HepG2 (cell line): ENCODE measurements around the gene CMTM2. TPM values are rescaled to one million over a fixed set of nuclear protein-coding genes. Genes with fewer than 3 reads are reported as not detected.

Source experiments
- ATAC-seq: fragments of 200-7000 bp; cut with Tn5 transposase; 3 replicates; pipeline ENCODE4 v1.9.1; 2020; ENCODE audit warnings: mild to moderate bottlenecking, moderate library complexity
- BruUV-seq: library from RNA; stranded (reverse); fragments of 400-500 nt; replicated peaks from 2 replicates; lab custom pipeline; 2021; lab: Mats Ljungman, UMichigan
- CTCF ChIA-PET: fragments of 300-600 bp; formaldehyde crosslinking; extraction: SDS; loops from one replicate; lab custom pipeline; 2021; ENCODE audit warnings: low total read pairs, inconsistent platforms, low intra/inter-chr PET ratio; lab: Yijun Ruan, JAX
- POLR2A ChIA-PET: fragments of 350-600 bp; sonication (Branson Sonifier 250); formaldehyde crosslinking; loops from one replicate; lab custom pipeline; 2020; ENCODE audit warnings: antibody characterized with exemption, inconsistent platforms; lab: Yijun Ruan, JAX
- DNase-seq: peaks from one replicate; pipeline ENCODE4 v3.0.0-alpha.2; 2015; ENCODE audit warnings: low spot score
- FAIRE-seq: peaks from 3 replicates; lab custom pipeline; 2011; peaks lifted over from hg19 to GRCh38; lab: Jason Lieb, UNC
- H2AFZ ChIP-seq: one replicate; pipeline ENCODE4 v1.6.1; 2011; ENCODE audit warnings: low read length, inconsistent platforms
- H3K27ac ChIP-seq: fragments of 300-600 bp; 3 replicates; pipeline ENCODE4 v1.8.0; 2011; ENCODE audit warnings: mixed run types, mild to moderate bottlenecking, mixed read lengths, low read length, inconsistent platforms; ENCODE audit not compliant: insufficient read depth; ENCODE audit errors: extremely low read length
- H3K27me3 ChIP-seq, 2 experiments: fragments of 200-600 bp in 1 of 2; 2 replicates in 1 of 2; 3 replicates in 1 of 2; pipeline versions ENCODE4 v1.6.0 to v1.8.0; 2011; ENCODE audit warnings: low read length in 2 of 2, mild to moderate bottlenecking in 2 of 2, moderate library complexity in 2 of 2, inconsistent platforms in 1 of 2; ENCODE audit not compliant: insufficient read depth in 2 of 2, control insufficient read depth in 1 of 2
- H3K36me3 ChIP-seq, 2 experiments: fragments of 200-600 bp in 1 of 2; replicated peaks in 1 of 2; 2 replicates in 1 of 2; 3 replicates in 1 of 2; pipeline versions ENCODE4 v1.5.1 to v1.8.0; 2011; ENCODE audit warnings: low read length in 2 of 2, inconsistent platforms in 1 of 2; ENCODE audit not compliant: insufficient read depth in 2 of 2, control insufficient read depth in 1 of 2
- H3K4me1 ChIP-seq: 2 replicates; pipeline ENCODE4 v1.5.1; 2012; ENCODE audit warnings: low read length, inconsistent platforms; ENCODE audit not compliant: insufficient read depth
- H3K4me2 ChIP-seq: 2 replicates; pipeline ENCODE4 v1.6.0; 2011; ENCODE audit warnings: low read depth, low read length, inconsistent platforms
- H3K4me3 ChIP-seq, 3 experiments: fragments of 200-600 bp in 1 of 3; sonication (generic), shearing (Covaris generic) in 1 of 3; replicated peaks in 1 of 3; 2 replicates each; pipeline ENCODE4 v1.5.1; 2011 to 2016; ENCODE audit warnings: low read length in 3 of 3, inconsistent platforms in 2 of 3, low read depth in 2 of 3, mild to moderate bottlenecking in 2 of 3, control low read depth in 1 of 3, mixed read lengths in 1 of 3; ENCODE audit not compliant: insufficient read depth in 1 of 3
- H3K79me2 ChIP-seq: one replicate; pipeline ENCODE4 v1.6.1; 2011; ENCODE audit warnings: low read length, inconsistent platforms; ENCODE audit not compliant: insufficient read depth
- H3K9ac ChIP-seq: 2 replicates; pipeline ENCODE4 v1.6.0; 2011; ENCODE audit warnings: mild to moderate bottlenecking, low read depth, low read length, inconsistent platforms; ENCODE audit not compliant: insufficient read depth
- H3K9me3 ChIP-seq: 2 replicates; pipeline ENCODE4 v1.5.1; 2012; ENCODE audit warnings: mild to moderate bottlenecking, low read length
- H4K20me1 ChIP-seq: 2 replicates; pipeline ENCODE4 v1.6.0; 2011; ENCODE audit warnings: inconsistent platforms, mild to moderate bottlenecking, low read length, moderate library complexity; ENCODE audit not compliant: insufficient read depth
- AGO2 ChIP-seq: fragments of 200-400 bp; formaldehyde crosslinking; optimal IDR thresholded peaks from 2 replicates; pipeline ENCODE3; 2017; ENCODE audit warnings: mild to moderate bottlenecking, low read depth, low read length, moderate library complexity
- CBX1 ChIP-seq: IDR thresholded peaks from one replicate; pipeline ENCODE4 v1.6.1; 2016; ENCODE audit warnings: antibody characterized with exemption, low read depth
- GATA4 ChIP-seq: sonication (generic); IDR thresholded peaks from 2 replicates; pipeline ENCODE4 v1.6.1; 2016; ENCODE audit warnings: antibody characterized with exemption, low read depth, borderline replicate concordance
- HMG20B ChIP-seq: conservative IDR thresholded peaks from 2 replicates; pipeline ENCODE4 v1.6.1; 2016; ENCODE audit warnings: missing genetic modification reagents, missing compliant biosample characterization
- HNF4G ChIP-seq, 2 experiments: sonication (generic) in 1 of 2; formaldehyde crosslinking in 1 of 2; IDR thresholded peaks; 2 replicates each; pipeline versions ENCODE4 v1.4.0 to v1.6.1; 2011 to 2020; ENCODE audit warnings: borderline replicate concordance in 2 of 2, low read depth in 2 of 2, mild to moderate bottlenecking in 2 of 2, low read length in 1 of 2, missing genetic modification reagents in 1 of 2, moderate library complexity in 1 of 2
- HNRNPK ChIP-seq: fragments of 200-400 bp; formaldehyde crosslinking; IDR thresholded peaks from 2 replicates; pipeline ENCODE4 v1.6.1; 2018; ENCODE audit warnings: low read length, low read depth, moderate library complexity, mild to moderate bottlenecking; ENCODE audit not compliant: poor library complexity, severe bottlenecking
- PCBP1 ChIP-seq: fragments of 200-400 bp; formaldehyde crosslinking; IDR thresholded peaks from 2 replicates; pipeline ENCODE4 v1.6.1; 2017; ENCODE audit warnings: mild to moderate bottlenecking, low read depth, low read length, borderline replicate concordance
- RBFOX2 ChIP-seq: fragments of 200-400 bp; formaldehyde crosslinking; IDR thresholded peaks from 2 replicates; pipeline ENCODE4 v1.6.1; 2017; ENCODE audit warnings: low read depth, mild to moderate bottlenecking, low read length
- RFX3 ChIP-seq: IDR thresholded peaks from 2 replicates; pipeline ENCODE4 v1.6.1; 2016; ENCODE audit warnings: missing biosample characterization, missing genetic modification reagents
- WIZ ChIP-seq: sonication (generic); formaldehyde crosslinking; IDR thresholded peaks from 2 replicates; pipeline ENCODE4 v1.5.1; 2020; ENCODE audit warnings: mild to moderate bottlenecking, missing genetic modification reagents
- ZSCAN20 ChIP-seq: sonication (generic); formaldehyde crosslinking; IDR thresholded peaks from 2 replicates; pipeline ENCODE4 v1.4.0; 2020; ENCODE audit warnings: missing genetic modification reagents, mild to moderate bottlenecking, borderline replicate concordance
- ZSCAN21 ChIP-seq: sonication (generic); formaldehyde crosslinking; IDR thresholded peaks from 2 replicates; pipeline ENCODE4 v1.8.0; 2022; ENCODE audit warnings: mild to moderate bottlenecking, missing genetic modification reagents, moderate library complexity, borderline replicate concordance
- WGBS: methylation state at CpG from one replicate; pipeline ENCODE4 v1.1.6; 2017; ENCODE audit warnings: low lambda C conversion rate; 5-methylcytosine and 5-hydroxymethylcytosine counted together
- in situ Hi-C: cut with HindIII; loops from 2 replicates; pipeline ENCODE4 v1.10.0; 2017; ENCODE audit warnings: low pct_unique_long_range_greater_than_20kb; ENCODE audit not compliant: extremely low pct_ligation_motif_present
- intact Hi-C: fragments of 100-400 bp; cut with micrococcal nuclease; formaldehyde crosslinking; loops from one replicate; pipeline ENCODE4 v1.10.0; 2022; ENCODE audit not compliant: unreplicated experiment
- polyA plus RNA-seq, 8 experiments: library from polyadenylated mRNA; depleted of rRNA in 3 of 8; stranded (reverse) in 7 of 8; unstranded in 1 of 8; fragments of >200 nt; fragmentation: Illumina TruSeq in 4 of 8; extraction: Trizol in 4 of 8; gene quantifications; 2 replicates each; pipeline versions ENCODE4 v1.2.1 to v1.2.3, GENCODE V29; 2011 to 2016; ENCODE audit warnings: low read depth in 4 of 8, missing spikeins in 1 of 8, mixed read lengths in 1 of 8; ENCODE audit not compliant: insufficient read depth in 1 of 8
- total RNA-seq, 5 experiments: library from RNA; depleted of rRNA; stranded (reverse); fragments of >200 nt; fragmentation: Illumina TruSeq; extraction: Trizol; gene quantifications; 2 replicates each; pipeline ENCODE4 v1.2.3, GENCODE V29; 2016; ENCODE audit warnings: low read depth in 1 of 5
- TF ChIP-seq, protein P1 (sequence below): IDR thresholded peaks from 2 replicates; pipeline ENCODE4 v1.6.1; 2016; ENCODE audit warnings: low read depth

The CMTM2 gene
- total and polyA plus RNA-seq, 2 of the 13 experiments (the other 11 are each of a cell fraction or from before 2014, with no cell fraction given): not detected

DNA sequence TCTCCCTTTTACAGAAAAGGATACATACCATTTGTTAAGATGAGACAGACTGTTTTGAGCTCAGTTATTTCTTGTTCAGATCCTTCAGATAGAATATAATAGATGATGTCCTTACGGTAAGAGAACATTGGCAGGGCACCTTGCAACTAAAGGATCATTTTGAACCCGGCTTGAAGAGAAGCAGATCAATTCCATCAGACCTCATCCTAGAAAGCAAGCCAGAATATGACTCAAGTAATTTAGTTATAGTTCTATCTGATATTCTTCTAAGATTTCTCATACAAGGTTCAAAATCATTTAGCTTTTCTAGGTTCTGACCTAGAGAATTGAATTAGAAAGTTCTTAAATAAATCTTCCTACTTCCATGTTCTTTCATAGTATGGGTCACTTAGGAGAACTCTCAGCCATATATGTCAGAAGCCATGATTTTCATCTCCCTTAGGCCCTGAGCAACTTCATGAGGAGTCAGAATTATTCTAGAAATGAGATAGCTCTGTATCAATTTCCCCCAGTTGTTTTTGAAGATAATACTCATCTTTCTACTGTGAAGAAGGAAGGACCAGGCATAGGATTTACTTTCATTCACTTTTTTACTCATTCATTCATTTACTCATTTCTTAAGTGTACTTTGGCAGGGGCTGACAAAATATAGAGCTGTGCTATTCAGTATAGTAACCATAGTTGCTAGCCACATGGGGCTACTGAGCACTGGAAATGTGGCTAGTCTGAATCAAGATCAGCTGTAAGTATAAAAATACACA, 15.5 kb upstream of the CMTM2 start:
- H3K9me3 ChIP-seq: no peaks in the 10 kb centered on the region
- POLR2A ChIA-PET: interaction anchor here (2.9 kb wide), 1 partner anchor 11 kb away, joined by 18 read pairs; the partner anchor contains the start of gene CKLF
- no peaks in the 10 kb centered on the region for H3K27me3 ChIP-seq
- no peak for FAIRE-seq
- WGBS: 98% methylated on average over 2 of the region's 2 CpGs
- CTCF ChIA-PET: interaction anchor here (1.5 kb wide), 1 partner anchor 41 kb away, joined by 5 read pairs; no protein-coding TSS in a partner anchor
- H3K36me3 ChIP-seq: peaks cover 8 to 41% of the 10 kb centered on the region in 2 experiments; a peak in 4 of 5 replicates
- no peak overlapping the region for H3K4me2 ChIP-seq
- H3K9ac ChIP-seq: no peak overlapping the region
- in situ Hi-C loops: no loop called here
- no TSS peak for BruUV-seq
- no peak overlapping the region for H3K4me3 ChIP-seq
- no peak overlapping the region for H3K27ac ChIP-seq
- 0 out of 2 replicates have a peak, but pooled peaks cover 2% of the 10 kb centered on the region for H4K20me1 ChIP-seq
- no peak for ATAC-seq
- intact Hi-C loops: no loop called here
- TF ChIP-seq HNF4G (IDR thresholded peaks at IDR 0.05; ENCODE audit: borderline replicate concordance, low read depth, low read length): no peak
- no peak for TF ChIP-seq HNF4G (CRISPR knock-in tag; IDR thresholded peaks at IDR 0.05; ENCODE audit: borderline replicate concordance, low read depth)
- no peak for TF ChIP-seq RFX3 (CRISPR knock-in tag)
- 0 out of 2 replicates have a peak, but pooled peaks have one; percentile 29 for TF ChIP-seq RBFOX2
- H3K4me1 ChIP-seq: peaks cover 8% of the 10 kb centered on the region
- no peak for DNase-seq
- peaks cover 3% of the 10 kb centered on the region for H3K79me2 ChIP-seq
- H2AFZ ChIP-seq: no peak overlapping the region

DNA sequence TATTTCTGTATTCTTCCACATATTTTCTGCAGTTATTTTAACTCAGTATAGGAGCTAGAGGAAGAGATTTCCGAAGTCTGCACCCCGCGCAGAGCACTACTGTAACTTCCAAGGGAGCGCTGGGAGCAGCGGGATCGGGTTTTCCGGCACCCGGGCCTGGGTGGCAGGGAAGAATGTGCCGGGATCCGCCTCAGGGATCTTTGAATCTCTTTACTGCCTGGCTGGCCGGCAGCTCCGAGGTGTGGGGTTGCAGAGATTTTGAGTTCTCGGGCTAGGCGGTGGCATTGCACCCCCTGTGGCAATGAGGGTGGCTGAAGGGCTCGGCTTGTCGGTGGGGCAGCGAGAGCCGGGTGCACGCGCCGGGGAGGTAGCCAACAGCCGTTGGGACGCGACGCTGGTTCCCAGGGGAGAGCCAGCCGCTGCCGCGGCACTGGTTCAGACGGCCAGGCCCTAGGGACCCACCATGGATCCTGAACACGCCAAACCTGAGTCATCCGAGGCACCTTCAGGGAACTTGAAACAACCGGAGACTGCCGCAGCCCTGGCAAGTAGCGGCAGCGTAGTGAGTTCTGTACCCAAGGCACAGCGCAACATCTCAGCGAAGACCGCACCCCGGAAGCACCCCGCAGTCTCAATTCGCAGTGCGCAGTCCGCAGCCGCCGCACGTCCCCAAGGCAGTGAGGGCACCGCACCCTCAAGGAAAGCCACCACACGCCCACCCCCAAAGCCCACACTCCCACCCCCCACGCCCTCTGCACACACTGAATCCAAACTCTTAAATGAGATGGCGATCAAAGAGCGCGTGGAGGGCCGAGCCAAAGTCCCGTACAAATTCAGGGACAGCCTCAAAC, 13.0 kb upstream of the CMTM2 start, which contains the start of gene CMTM1:
CMTM1 (plus strand) TSS at position 389 of the 851 bp plus-strand sequence; CDS start at position 464, 75 bp downstream.
- in situ Hi-C loops: no loop called here
- Histone ChIP-seq H3K36me3 (peaks cover 5 to 27% of the 10 kb centered on the region in 2 experiments; a peak in 4 of 5 replicates), H3K9me3 (no peaks in the 10 kb centered on the region), H4K20me1 (0 out of 2 replicates have a peak, but pooled peaks cover 2% of the 10 kb centered on the region), H3K4me1 (no peaks in the 10 kb centered on the region), H2AFZ (no peak within 1 kb of the TSS), H3K4me3 (no peak within 1 kb of the TSS), H3K27ac (no peak within 1 kb of the TSS), H3K4me2 (no peak within 1 kb of the TSS), H3K27me3 (no peaks in the 10 kb centered on the region), H3K79me2 (no peaks in the 10 kb centered on the region), H3K9ac (no peak within 1 kb of the TSS)
- DNase-seq: no peak
- BruUV-seq: no TSS peak
- CTCF ChIA-PET: no interaction called here
- no peak for FAIRE-seq
- POLR2A ChIA-PET: interaction anchor here (0.6 kb wide), 1 partner anchor 182 kb away, joined by 3 read pairs; no protein-coding TSS in a partner anchor
- over 99% methylated on average over 50 of the region's 54 CpGs for WGBS
- intact Hi-C loops: no loop called here
- ATAC-seq: no peak; the same call in 2 of the 3 replicates
- TF ChIP-seq HMG20B (CRISPR knock-in tag): no peak
- no peak for TF ChIP-seq WIZ
- TF ChIP-seq GATA4: no peak
- TF ChIP-seq, protein P1, sequence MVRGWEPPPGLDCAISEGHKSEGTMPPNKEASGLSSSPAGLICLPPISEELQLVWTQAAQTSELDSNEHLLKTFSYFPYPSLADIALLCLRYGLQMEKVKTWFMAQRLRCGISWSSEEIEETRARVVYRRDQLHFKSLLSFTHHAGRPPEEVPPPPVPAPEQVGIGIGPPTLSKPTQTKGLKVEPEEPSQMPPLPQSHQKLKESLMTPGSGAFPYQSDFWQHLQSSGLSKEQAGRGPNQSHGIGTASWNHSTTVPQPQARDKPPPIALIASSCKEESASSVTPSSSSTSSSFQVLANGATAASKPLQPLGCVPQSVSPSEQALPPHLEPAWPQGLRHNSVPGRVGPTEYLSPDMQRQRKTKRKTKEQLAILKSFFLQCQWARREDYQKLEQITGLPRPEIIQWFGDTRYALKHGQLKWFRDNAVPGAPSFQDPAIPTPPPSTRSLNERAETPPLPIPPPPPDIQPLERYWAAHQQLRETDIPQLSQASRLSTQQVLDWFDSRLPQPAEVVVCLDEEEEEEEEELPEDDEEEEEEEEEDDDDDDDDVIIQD: no peak
- TF ChIP-seq RBFOX2: 0 out of 2 replicates have a peak, but pooled peaks have one; percentile 31
- no peak for TF ChIP-seq ZSCAN20 (CRISPR knock-in tag)
- peak; percentile 49 for TF ChIP-seq AGO2
- peak; percentile 71; the same call in 1 of the 2 replicates for TF ChIP-seq PCBP1
- TF ChIP-seq CBX1: no peak
- TF ChIP-seq HNRNPK: peak; percentile 21
- TF ChIP-seq ZSCAN21 (CRISPR knock-in tag): no peak
